Neural progenitor cell (in vitro differentiated cells): Measurements from ENCODE around the gene SLC25A40. TPM values are rescaled to one million over a fixed set of nuclear protein-coding genes. Genes with fewer than 3 reads are reported as not detected.
"Not testable (repeated sequence)": the region's sequence is repeated elsewhere in the genome, so short reads cannot be mapped to it uniquely, and the experiment has no call there.

ENCODE experiments used
- DNase-seq: peaks from one replicate; pipeline ENCODE4 v3.0.0-alpha.2; 2016; ENCODE audit warnings: low spot score
- H2AFZ ChIP-seq: fragments of 200-600 bp; sonication (generic); replicated peaks from 2 replicates; pipeline ENCODE4 v1.6.1; 2016; ENCODE audit warnings: antibody characterized with exemption
- H3F3A ChIP-seq: fragments of 200-600 bp; sonication (generic); 2 replicates; pipeline ENCODE4 v1.6.1; 2016; ENCODE audit warnings: antibody characterized with exemption, low read depth
- H3K27ac ChIP-seq: fragments of 200-600 bp; sonication (generic); 2 replicates; pipeline ENCODE4 v1.5.1; 2016; ENCODE audit warnings: mild to moderate bottlenecking
- H3K27me3 ChIP-seq: fragments of 200-600 bp; sonication (generic); 2 replicates; pipeline ENCODE4 v1.6.1; 2016; ENCODE audit warnings: mild to moderate bottlenecking, moderate library complexity
- H3K36me3 ChIP-seq: fragments of 200-600 bp; sonication (generic); 2 replicates; pipeline ENCODE4 v1.5.1; 2016
- H3K4me1 ChIP-seq: fragments of 200-600 bp; sonication (generic); 2 replicates; pipeline ENCODE4 v1.6.1; 2016; ENCODE audit warnings: mixed run types
- H3K4me2 ChIP-seq: fragments of 200-600 bp; sonication (generic); 2 replicates; pipeline ENCODE4 v1.6.1; 2016
- H3K4me3 ChIP-seq: fragments of 200-600 bp; sonication (generic); 2 replicates; pipeline ENCODE4 v1.5.1; 2016
- H3K79me2 ChIP-seq: fragments of 200-600 bp; sonication (generic); 2 replicates; pipeline ENCODE4 v1.6.1; 2016; ENCODE audit warnings: low read depth
- H3K9ac ChIP-seq: fragments of 200-600 bp; sonication (generic); 2 replicates; pipeline ENCODE4 v1.6.1; 2016
- H3K9me3 ChIP-seq: fragments of 200-600 bp; sonication (generic); 2 replicates; pipeline ENCODE4 v1.5.1; 2016; ENCODE audit warnings: low read depth
- H4K20me1 ChIP-seq: fragments of 200-600 bp; sonication (generic); 2 replicates; pipeline ENCODE4 v1.6.1; 2016; ENCODE audit warnings: low read depth
- H3K27ac Mint-ChIP-seq: 3 replicates; pipeline ENCODE4 v1.8.0; 2021; ENCODE audit warnings: mixed read lengths
- H3K27me3 Mint-ChIP-seq: 2 replicates; pipeline ENCODE4 v1.8.0; 2022; ENCODE audit warnings: low read depth, mild to moderate bottlenecking, inconsistent platforms, moderate library complexity, mixed read lengths; ENCODE audit not compliant: insufficient read depth
- H3K36me3 Mint-ChIP-seq: 3 replicates; pipeline ENCODE4 v1.8.0; 2021; ENCODE audit warnings: mixed read lengths
- H3K4me1 Mint-ChIP-seq: 3 replicates; pipeline ENCODE4 v1.8.0; 2021; ENCODE audit warnings: mixed read lengths
- H3K4me3 Mint-ChIP-seq: 3 replicates; pipeline ENCODE4 v1.8.0; 2021; ENCODE audit warnings: mild to moderate bottlenecking, moderate library complexity, mixed read lengths
- H3K9me3 Mint-ChIP-seq: 3 replicates; pipeline ENCODE4 v1.8.0; 2020; ENCODE audit warnings: mixed read lengths
- EZH2 ChIP-seq: fragments of 200-600 bp; sonication (generic); IDR thresholded peaks from 2 replicates; pipeline ENCODE4 v1.6.1; 2017; ENCODE audit warnings: antibody characterized with exemption, mild to moderate bottlenecking, moderate library complexity
- EZH2phosphoT487 ChIP-seq: fragments of 200-600 bp; sonication (generic); IDR thresholded peaks from 2 replicates; pipeline ENCODE4 v1.6.1; 2017; ENCODE audit warnings: antibody characterized with exemption
- total RNA-seq: library from RNA; depleted of rRNA; stranded (reverse); fragments of >200 nt; gene quantifications from 2 replicates; pipeline ENCODE4 v1.2.3, GENCODE V29; 2015; ENCODE audit warnings: low replicate concordance
- TF ChIP-seq, protein P1 (sequence below): fragments of 200-600 bp; sonication (generic); IDR thresholded peaks from 2 replicates; pipeline ENCODE4 v1.5.1; 2017; ENCODE audit warnings: antibody characterized with exemption, mild to moderate bottlenecking

SLC25A40 gene
- total RNA-seq, 1 donor from 2014 or later = 57.3 TPM

DNA sequence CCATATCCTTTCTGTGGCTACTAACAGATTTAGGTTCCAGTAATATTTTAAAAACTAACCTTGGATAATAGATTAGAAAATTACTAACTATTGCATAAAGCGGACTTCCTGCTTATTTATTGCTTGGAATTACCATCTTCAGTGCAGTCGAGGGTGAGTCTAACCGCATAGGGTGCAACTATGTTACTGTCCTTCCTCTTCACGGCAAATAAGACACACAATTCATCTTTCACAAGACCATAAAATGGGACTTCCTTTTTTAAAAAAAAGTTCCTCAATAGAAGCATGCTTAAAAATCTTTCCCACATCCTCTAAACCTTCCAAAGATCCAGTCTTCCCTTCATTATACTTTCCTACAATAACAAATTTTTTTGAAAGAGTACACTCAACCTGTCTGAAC, 2.1 kb downstream of the SLC25A40 start:
- peaks cover 38% of the 10 kb centered on the region for H3K36me3 Mint-ChIP-seq
- DNase-seq = no peak
- peaks cover 19% of the 10 kb centered on the region for H3K4me1 Mint-ChIP-seq
- Histone ChIP-seq H3K4me3 (no peak overlapping the region), H3K4me1 (peaks cover 22% of the 10 kb centered on the region), H3K36me3 (peaks cover 3% of the 10 kb centered on the region), H3K9ac (no peak overlapping the region), H3K9me3 (peaks cover 5% of the 10 kb centered on the region), H3F3A (peaks cover 23% of the 10 kb centered on the region), H4K20me1 (peaks cover 12% of the 10 kb centered on the region), H3K27me3 (no peaks in the 10 kb centered on the region), H3K27ac (no peak overlapping the region), H2AFZ (no peak overlapping the region), H3K4me2 (peak overlapping the region; percentile 94), H3K79me2 (peaks cover 75% of the 10 kb centered on the region)
- H3K27me3 Mint-ChIP-seq = no peaks in the 10 kb centered on the region
- peak overlapping the region; percentile 12 for H3K4me3 Mint-ChIP-seq
- no peak overlapping the region for H3K27ac Mint-ChIP-seq
- H3K9me3 Mint-ChIP-seq = peaks cover 34% of the 10 kb centered on the region
- TF ChIP-seq, protein P1, sequence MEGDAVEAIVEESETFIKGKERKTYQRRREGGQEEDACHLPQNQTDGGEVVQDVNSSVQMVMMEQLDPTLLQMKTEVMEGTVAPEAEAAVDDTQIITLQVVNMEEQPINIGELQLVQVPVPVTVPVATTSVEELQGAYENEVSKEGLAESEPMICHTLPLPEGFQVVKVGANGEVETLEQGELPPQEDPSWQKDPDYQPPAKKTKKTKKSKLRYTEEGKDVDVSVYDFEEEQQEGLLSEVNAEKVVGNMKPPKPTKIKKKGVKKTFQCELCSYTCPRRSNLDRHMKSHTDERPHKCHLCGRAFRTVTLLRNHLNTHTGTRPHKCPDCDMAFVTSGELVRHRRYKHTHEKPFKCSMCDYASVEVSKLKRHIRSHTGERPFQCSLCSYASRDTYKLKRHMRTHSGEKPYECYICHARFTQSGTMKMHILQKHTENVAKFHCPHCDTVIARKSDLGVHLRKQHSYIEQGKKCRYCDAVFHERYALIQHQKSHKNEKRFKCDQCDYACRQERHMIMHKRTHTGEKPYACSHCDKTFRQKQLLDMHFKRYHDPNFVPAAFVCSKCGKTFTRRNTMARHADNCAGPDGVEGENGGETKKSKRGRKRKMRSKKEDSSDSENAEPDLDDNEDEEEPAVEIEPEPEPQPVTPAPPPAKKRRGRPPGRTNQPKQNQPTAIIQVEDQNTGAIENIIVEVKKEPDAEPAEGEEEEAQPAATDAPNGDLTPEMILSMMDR = no peak
- TF ChIP-seq EZH2phosphoT487 = no peak
- no peak for TF ChIP-seq EZH2

DNA sequence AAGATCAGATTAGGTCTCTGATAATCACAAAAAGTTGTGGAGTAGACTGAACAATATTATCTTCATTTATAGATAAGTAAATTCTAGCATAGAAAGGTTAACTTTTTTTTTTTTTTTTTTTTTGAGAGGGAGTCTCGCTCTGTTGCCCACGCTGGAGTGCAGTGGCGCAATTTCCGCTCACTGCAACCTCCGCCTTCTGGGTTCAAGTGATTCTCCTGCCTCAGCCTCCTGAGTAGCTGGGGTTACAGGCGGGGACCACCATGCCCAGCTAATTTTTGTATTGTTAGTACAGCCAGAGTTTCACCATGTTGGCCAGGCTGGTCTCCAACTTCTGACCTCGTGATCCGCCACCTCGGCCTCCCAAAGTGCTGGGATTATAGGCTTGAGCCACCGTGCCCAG, 2.8 kb downstream of the SLC25A40 start:
- not testable (repeated sequence) for H3K27ac Mint-ChIP-seq, H3K9ac ChIP-seq, H4K20me1 ChIP-seq, H3K4me3 ChIP-seq, H3K27ac ChIP-seq, H3K4me2 ChIP-seq, H3K4me3 Mint-ChIP-seq, DNase-seq, H3K27me3 Mint-ChIP-seq, H3K9me3 ChIP-seq, H3K27me3 ChIP-seq, H2AFZ ChIP-seq, H3K36me3 ChIP-seq
- peaks cover 16% of the 10 kb centered on the region for H3K4me1 ChIP-seq
- H3K9me3 Mint-ChIP-seq = peaks cover 40% of the 10 kb centered on the region
- peaks cover 41% of the 10 kb centered on the region for H3K36me3 Mint-ChIP-seq
- H3F3A ChIP-seq = peaks cover 23% of the 10 kb centered on the region
- peaks cover 15% of the 10 kb centered on the region for H3K4me1 Mint-ChIP-seq
- H3K79me2 ChIP-seq = peaks cover 75% of the 10 kb centered on the region

DNA sequence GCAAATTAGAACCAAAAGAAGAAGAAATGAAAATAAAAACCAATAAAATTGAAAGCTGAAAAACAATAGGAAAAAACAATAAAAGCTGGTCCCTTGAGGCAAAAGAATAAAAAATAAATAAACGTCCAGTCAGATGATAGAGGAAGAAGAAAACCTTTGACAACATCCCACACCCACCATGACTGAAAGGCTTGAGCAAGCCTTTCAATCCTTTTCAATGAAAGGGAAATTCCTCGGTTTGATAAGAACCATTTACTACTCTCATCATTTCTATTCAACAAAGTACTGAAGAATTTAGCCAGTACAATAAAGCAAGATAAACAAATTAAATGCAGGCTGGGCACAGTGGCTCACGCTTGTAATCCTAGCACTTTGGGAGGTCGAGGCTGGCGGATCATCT, 3.8 kb downstream of the SLC25A40 start:
- peaks cover 46% of the 10 kb centered on the region for H3K36me3 Mint-ChIP-seq
- H3K79me2 ChIP-seq = peaks cover 72% of the 10 kb centered on the region
- DNase-seq = no peak
- no peak overlapping the region for H3K4me2 ChIP-seq
- H3K9me3 Mint-ChIP-seq = peaks cover 49% of the 10 kb centered on the region
- H3K27me3 Mint-ChIP-seq = no peaks in the 10 kb centered on the region
- H3K4me1 Mint-ChIP-seq = peaks cover 10% of the 10 kb centered on the region
- no peaks in the 10 kb centered on the region for H3K36me3 ChIP-seq
- H4K20me1 ChIP-seq = no peaks in the 10 kb centered on the region
- no peak overlapping the region for H3K27ac Mint-ChIP-seq
- no peak overlapping the region for H3K9ac ChIP-seq
- H3K27me3 ChIP-seq = no peaks in the 10 kb centered on the region
- H3F3A ChIP-seq = peaks cover 23% of the 10 kb centered on the region
- H3K9me3 ChIP-seq = peaks cover 5% of the 10 kb centered on the region
- H2AFZ ChIP-seq = no peak overlapping the region
- TF ChIP-seq, protein P1 = no peak
- TF ChIP-seq EZH2 (no peak), EZH2phosphoT487 (no peak)
- H3K27ac ChIP-seq = no peak overlapping the region
- no peak overlapping the region for H3K4me3 Mint-ChIP-seq
- H3K4me1 ChIP-seq = peaks cover 12% of the 10 kb centered on the region
- no peak overlapping the region for H3K4me3 ChIP-seq

DNA sequence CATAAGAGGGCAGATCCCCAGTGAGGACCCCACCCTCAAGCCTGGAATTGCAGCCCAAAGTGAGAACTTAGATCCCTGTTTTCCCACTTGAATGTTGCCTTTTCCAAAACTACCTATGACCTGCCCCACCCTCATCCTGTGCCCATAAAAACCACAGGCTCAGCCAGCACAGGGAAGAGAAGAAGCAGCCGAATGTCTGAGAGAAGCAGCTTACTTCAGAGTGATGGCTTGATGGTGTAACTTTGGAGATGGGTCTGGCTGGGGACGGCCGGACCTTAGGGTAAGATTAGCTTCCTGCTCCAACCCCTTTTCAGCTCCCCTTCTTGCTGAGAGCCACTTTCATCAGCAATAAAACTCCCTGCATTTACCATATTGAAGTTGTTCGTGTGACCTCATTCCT, 5.7 kb downstream of the SLC25A40 start:
- Histone ChIP-seq H3K4me2 (no peak overlapping the region), H3K79me2 (peaks cover 74% of the 10 kb centered on the region), H3K4me3 (no peak overlapping the region), H3K4me1 (peaks cover 12% of the 10 kb centered on the region), H3F3A (peaks cover 5% of the 10 kb centered on the region), H3K36me3 (peaks cover 11% of the 10 kb centered on the region), H3K9ac (no peak overlapping the region), H3K9me3 (peaks cover 13% of the 10 kb centered on the region), H2AFZ (no peak overlapping the region), H3K27me3 (no peaks in the 10 kb centered on the region), H4K20me1 (no peaks in the 10 kb centered on the region), H3K27ac (no peak overlapping the region)
- peaks cover 10% of the 10 kb centered on the region for H3K4me1 Mint-ChIP-seq
- H3K9me3 Mint-ChIP-seq = peaks cover 67% of the 10 kb centered on the region
- no peak overlapping the region for H3K4me3 Mint-ChIP-seq
- no peak for DNase-seq
- H3K27me3 Mint-ChIP-seq = no peaks in the 10 kb centered on the region
- TF ChIP-seq EZH2phosphoT487 = no peak
- H3K27ac Mint-ChIP-seq = no peak overlapping the region
- H3K36me3 Mint-ChIP-seq = peaks cover 64% of the 10 kb centered on the region

DNA sequence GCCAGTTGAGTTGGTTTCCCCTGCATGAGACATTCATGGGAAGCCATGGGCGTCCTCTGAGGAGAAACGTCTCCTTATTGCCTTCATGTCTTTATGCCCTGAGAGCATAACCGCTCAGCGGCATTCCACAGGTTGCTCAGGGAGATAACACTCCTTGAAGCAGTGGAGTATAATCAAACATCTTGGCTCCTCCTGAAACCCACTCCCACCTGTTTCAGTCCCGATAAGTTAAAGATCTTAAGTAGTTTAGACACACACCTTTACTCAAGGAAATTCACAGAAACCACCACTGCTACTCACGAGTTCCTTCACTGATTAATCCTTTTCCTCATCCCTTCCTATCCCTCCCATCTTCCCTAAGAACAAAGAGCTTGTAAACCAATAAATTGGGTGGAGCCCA, 9.6 kb downstream of the SLC25A40 start:
- not testable (repeated sequence) for H3K4me3 ChIP-seq, H3K27ac Mint-ChIP-seq, H3K9me3 ChIP-seq, H3K4me1 ChIP-seq, H3K9ac ChIP-seq, H3K27me3 ChIP-seq, H3K4me2 ChIP-seq, H4K20me1 ChIP-seq, DNase-seq, H3F3A ChIP-seq, H2AFZ ChIP-seq, H3K4me3 Mint-ChIP-seq, H3K4me1 Mint-ChIP-seq, H3K27me3 Mint-ChIP-seq, H3K27ac ChIP-seq
- peaks cover 68% of the 10 kb centered on the region for H3K9me3 Mint-ChIP-seq
- Histone ChIP-seq H3K79me2 (peaks cover 39% of the 10 kb centered on the region), H3K36me3 (peaks cover 14% of the 10 kb centered on the region)
- H3K36me3 Mint-ChIP-seq = peaks cover 69% of the 10 kb centered on the region
